ENCODE data around the gene PITX3.

PITX3 gene

DNA sequence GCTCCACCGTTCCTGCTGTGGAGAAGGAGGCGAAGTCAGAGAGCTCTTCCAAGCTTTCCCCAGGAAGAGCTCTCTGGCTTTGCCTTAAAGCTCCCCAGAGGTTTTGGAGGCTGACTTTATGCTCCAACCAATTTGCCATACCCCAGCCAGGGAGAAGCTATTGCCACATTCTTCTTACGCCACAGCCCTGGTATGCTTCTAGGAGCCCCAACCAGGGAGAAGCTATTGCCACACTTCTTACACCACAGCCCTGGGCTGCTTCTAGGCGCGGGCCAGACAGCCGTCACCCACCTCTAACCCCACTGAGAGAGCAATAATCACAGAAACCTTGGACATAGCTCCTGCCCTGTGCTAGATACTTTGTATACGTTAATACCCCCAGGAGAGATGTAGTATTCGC, 14.3 kb downstream of the PITX3 start:
- no peak overlapping the region for H3K27ac ChIP-seq

DNA sequence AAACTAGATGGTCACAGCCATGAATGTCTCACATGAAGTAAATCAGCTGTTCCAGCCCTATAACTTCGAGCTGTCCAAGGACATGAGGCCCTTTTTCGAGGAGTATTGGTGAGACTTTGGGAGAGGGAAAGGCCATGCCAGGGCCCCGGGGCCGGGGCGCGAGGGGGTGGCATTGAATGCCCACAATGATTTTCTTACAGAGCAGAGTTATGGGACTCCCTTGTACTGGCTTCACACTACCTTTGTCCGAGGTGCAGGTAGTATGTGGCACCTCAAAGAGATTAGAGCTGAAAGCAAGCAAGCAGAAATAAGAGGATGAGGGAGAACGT, 14.8 kb downstream of the PITX3 start:
- peak overlapping the region; percentile 1 for H3K4me3 ChIP-seq (ENCODE audit: low read depth, low read length)
- no peaks in the 10 kb centered on the region for H3K27me3 ChIP-seq (ENCODE audit: control insufficient read depth, insufficient read depth, low read length)
- H3K79me2 ChIP-seq, result no peaks in the 10 kb centered on the region
- peak overlapping the region; percentile 60 for H2AFZ ChIP-seq
- TF ChIP-seq CTCF (IDR thresholded peaks at IDR 0.05), result no peak
- H3K36me3 ChIP-seq (ENCODE audit: control insufficient read depth, insufficient read depth, low read length), result no peaks in the 10 kb centered on the region
- no peak overlapping the region for H3K9ac ChIP-seq
- peak overlapping the region; percentile 59 for H3K4me2 ChIP-seq (ENCODE audit: low read length)
- no peaks in the 10 kb centered on the region for H3K9me3 ChIP-seq (ENCODE audit: control insufficient read depth, low read length)
- H3K4me1 ChIP-seq, result peaks cover 8% of the 10 kb centered on the region
- H3K27ac ChIP-seq, result no peak overlapping the region

More for the DNA sequence above, 14.3 kb downstream of the PITX3 start:
- no peaks in the 10 kb centered on the region for H3K79me2 ChIP-seq
- peaks cover 8% of the 10 kb centered on the region for H3K4me1 ChIP-seq
- no peaks in the 10 kb centered on the region for H3K9me3 ChIP-seq (ENCODE audit: control insufficient read depth, low read length)
- no peak overlapping the region for H3K4me2 ChIP-seq (ENCODE audit: low read length)
- no peak for TF ChIP-seq CTCF (IDR thresholded peaks at IDR 0.05)
- H2AFZ ChIP-seq, result no peak overlapping the region
- H3K27me3 ChIP-seq (ENCODE audit: control insufficient read depth, insufficient read depth, low read length), result no peaks in the 10 kb centered on the region
- H3K4me3 ChIP-seq (ENCODE audit: low read depth, low read length), result no peak overlapping the region
- no peak overlapping the region for H3K9ac ChIP-seq
- H3K36me3 ChIP-seq (ENCODE audit: control insufficient read depth, insufficient read depth, low read length), result no peaks in the 10 kb centered on the region

- Histone ChIP-seq H3K9me3 (ENCODE audit: control insufficient read depth, low read length) (no peaks in the 10 kb centered on the region), H3K79me2 (no peaks in the 10 kb centered on the region), H3K36me3 (ENCODE audit: control insufficient read depth, insufficient read depth, low read length) (no peaks in the 10 kb centered on the region), H3K27ac (peak within 1 kb of the TSS; percentile 50), H2AFZ (peak within 1 kb of the TSS; percentile 60), H3K4me1 (peaks cover 6% of the 10 kb centered on the region), H3K4me3 (ENCODE audit: low read depth, low read length) (peak within 1 kb of the TSS; percentile 29), H3K9ac (no peak within 1 kb of the TSS), H3K27me3 (ENCODE audit: control insufficient read depth, insufficient read depth, low read length) (no peaks in the 10 kb centered on the region), H3K4me2 (ENCODE audit: low read length) (peak within 1 kb of the TSS; percentile 59)
- no peak for TF ChIP-seq CTCF (IDR thresholded peaks at IDR 0.05)
These were observed 15.4 kb downstream of the PITX3 start, which contains the start of gene ELOVL3 for GRCh38 chr10:102225646-102226541. Gene ELOVL3, plus strand, starts transcription at chr10:102226299. Its CDS starts 250 bp downstream, at chr10:102226549.

DNA sequence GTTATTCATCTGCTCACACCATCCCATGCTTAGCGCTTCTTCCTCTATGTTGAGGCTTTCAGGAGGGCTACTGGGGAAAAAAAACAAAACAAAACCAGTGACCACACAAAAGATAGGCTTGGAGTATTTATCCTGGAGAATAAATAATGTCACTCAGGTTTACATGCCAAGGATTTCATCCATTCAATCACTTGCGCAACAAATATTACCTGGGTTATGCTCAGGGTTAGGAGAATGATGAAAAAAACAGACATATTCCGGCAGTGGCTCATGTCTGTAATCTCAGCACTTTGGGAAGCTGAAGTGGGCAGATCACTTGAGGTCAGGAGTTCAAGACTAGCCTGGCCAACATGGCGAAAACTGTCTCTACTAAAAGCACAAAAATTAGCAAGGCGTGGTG, 18.5 kb downstream of the PITX3 start:
- no peaks in the 10 kb centered on the region for H3K36me3 ChIP-seq (ENCODE audit: control insufficient read depth, insufficient read depth, low read length)
- no peak for TF ChIP-seq CTCF (IDR thresholded peaks at IDR 0.05)
- peaks cover 6% of the 10 kb centered on the region for H3K4me1 ChIP-seq
- H2AFZ ChIP-seq, result peak overlapping the region; percentile 20
- no peak overlapping the region for H3K4me3 ChIP-seq (ENCODE audit: low read depth, low read length)
- no peaks in the 10 kb centered on the region for H3K79me2 ChIP-seq
- H3K27me3 ChIP-seq (ENCODE audit: control insufficient read depth, insufficient read depth, low read length), result no peaks in the 10 kb centered on the region
- H3K27ac ChIP-seq, result no peak overlapping the region
- H3K9me3 ChIP-seq (ENCODE audit: control insufficient read depth, low read length), result no peaks in the 10 kb centered on the region
- H3K9ac ChIP-seq, result no peak overlapping the region
- H3K4me2 ChIP-seq (ENCODE audit: low read length), result no peak overlapping the region

DNA sequence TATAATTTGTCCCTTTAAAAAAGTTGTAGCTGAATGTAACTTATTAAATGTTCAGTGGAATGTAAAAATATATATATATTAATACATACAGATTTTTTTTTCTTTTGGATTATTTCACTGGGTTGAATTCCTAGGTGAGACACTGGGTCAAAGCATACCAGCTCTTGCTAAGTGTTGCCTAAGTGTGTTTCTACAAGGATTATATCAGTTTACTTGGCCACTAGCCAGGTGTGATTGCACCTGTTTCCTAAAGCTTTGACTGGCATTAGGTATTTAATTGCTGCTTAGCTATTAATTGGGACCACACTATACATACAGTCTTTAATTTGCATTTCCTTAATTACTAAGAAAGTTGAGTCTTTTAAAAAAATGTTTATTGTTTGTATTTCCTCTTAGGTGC, 20.7 kb downstream of the PITX3 start:
- no peak overlapping the region for H3K4me3 ChIP-seq (ENCODE audit: low read depth, low read length)
- no peaks in the 10 kb centered on the region for H3K36me3 ChIP-seq (ENCODE audit: control insufficient read depth, insufficient read depth, low read length)
- no peak for TF ChIP-seq CTCF (IDR thresholded peaks at IDR 0.05)
- no peaks in the 10 kb centered on the region for H3K79me2 ChIP-seq
- no peak overlapping the region for H3K27ac ChIP-seq
- H3K27me3 ChIP-seq (ENCODE audit: control insufficient read depth, insufficient read depth, low read length), result no peaks in the 10 kb centered on the region
- H3K9ac ChIP-seq, result no peak overlapping the region
- no peak overlapping the region for H3K4me2 ChIP-seq (ENCODE audit: low read length)
- no peaks in the 10 kb centered on the region for H3K9me3 ChIP-seq (ENCODE audit: control insufficient read depth, low read length)
- no peak overlapping the region for H2AFZ ChIP-seq
- H3K4me1 ChIP-seq, result no peaks in the 10 kb centered on the region

All from parathyroid adenoma (tissue), 2 donors.